Endothelial cell of umbilical vein (primary cell): ENCODE measurements around the gene CDHR4. TPM values are rescaled to one million over a fixed set of nuclear protein-coding genes. Genes with fewer than 3 reads are reported as not detected.
"Not testable (repeated sequence)": the region's sequence is repeated elsewhere in the genome, so short reads cannot be mapped to it uniquely, and the experiment has no call there.

Experiments
- BruUV-seq: library from RNA; stranded (reverse); fragments of 400-500 nt; replicated peaks from 2 replicates; lab custom pipeline; 2021; lab: Mats Ljungman, UMichigan
- CTCF ChIA-PET: fragments of 300-600, 350-600 bp; sonication (Branson Sonifier 250); formaldehyde crosslinking; loops from one replicate; lab custom pipeline; 2021; ENCODE audit warnings: antibody characterized with exemption, inconsistent platforms; lab: Charles Lee
- POLR2A ChIA-PET: fragments of 300-600, 350-600 bp; sonication (Branson Sonifier 250); formaldehyde crosslinking; loops from one replicate; lab custom pipeline; 2021; ENCODE audit warnings: antibody characterized with exemption, inconsistent platforms; lab: Charles Lee
- DNase-seq: peaks from one replicate; pipeline ENCODE4 v3.0.0-alpha.2; 2011; ENCODE audit warnings: low read depth, low spot score
- FAIRE-seq: peaks from 2 replicates; lab custom pipeline; 2011; peaks lifted over from hg19 to GRCh38; lab: Jason Lieb, UNC
- H2AFZ ChIP-seq: 2 replicates; pipeline ENCODE4 v1.6.0; 2012; ENCODE audit warnings: low read depth, low read length, control low read depth, inconsistent platforms
- H3K27ac ChIP-seq: 2 replicates; pipeline ENCODE4 v1.5.1; 2011; ENCODE audit warnings: low read depth, mild to moderate bottlenecking, control low read depth, low read length, moderate library complexity; ENCODE audit not compliant: insufficient read depth
- H3K27me3 ChIP-seq, 2 experiments: 2 replicates each; pipeline versions ENCODE4 v1.6.0 to v1.6.1; 2011; ENCODE audit warnings: low read length in 2 of 2, mixed read lengths in 1 of 2; ENCODE audit not compliant: control insufficient read depth in 2 of 2, insufficient read depth in 2 of 2
- H3K36me3 ChIP-seq, 2 experiments: 2 replicates in 1 of 2; 3 replicates in 1 of 2; pipeline ENCODE4 v1.5.1; 2011; ENCODE audit warnings: low read length in 2 of 2, mild to moderate bottlenecking in 1 of 2, moderate library complexity in 1 of 2; ENCODE audit not compliant: control insufficient read depth in 2 of 2, insufficient read depth in 2 of 2; ENCODE audit errors: extremely low read depth in 1 of 2
- H3K4me1 ChIP-seq: 3 replicates; pipeline ENCODE4 v1.5.1; 2011; ENCODE audit warnings: mild to moderate bottlenecking, low read length; ENCODE audit not compliant: control insufficient read depth, insufficient read depth; ENCODE audit errors: extremely low read depth
- H3K4me2 ChIP-seq: 2 replicates; pipeline ENCODE4 v1.6.1; 2011; ENCODE audit warnings: low read length, control low read depth, mixed read lengths; ENCODE audit not compliant: insufficient read depth
- H3K4me3 ChIP-seq, 3 experiments: fragments of 200-600 bp in 1 of 3; sonication (generic), shearing (Covaris generic) in 1 of 3; replicated peaks in 1 of 3; 2 replicates each; pipeline ENCODE4 v1.5.1; 2011 to 2016; ENCODE audit warnings: control low read depth in 3 of 3, low read length in 3 of 3, mild to moderate bottlenecking in 2 of 3, inconsistent platforms in 1 of 3, low read depth in 1 of 3, moderate library complexity in 1 of 3; ENCODE audit not compliant: insufficient read depth in 1 of 3
- H3K79me2 ChIP-seq: 2 replicates; pipeline ENCODE4 v1.6.0; 2012; ENCODE audit warnings: low read length, inconsistent platforms; ENCODE audit not compliant: control insufficient read depth, insufficient read depth
- H3K9ac ChIP-seq: replicated peaks from 2 replicates; pipeline ENCODE3; 2011; ENCODE audit warnings: low read length, control low read depth; ENCODE audit not compliant: insufficient read depth; ENCODE audit errors: extremely low read depth
- H3K9me1 ChIP-seq: replicated peaks from 3 replicates; pipeline ENCODE4 v1.6.0; 2011; ENCODE audit warnings: mild to moderate bottlenecking, low read length; ENCODE audit not compliant: control insufficient read depth, insufficient read depth; ENCODE audit errors: extremely low read depth
- H3K9me3 ChIP-seq: replicated peaks from 2 replicates; pipeline ENCODE4 v1.5.1; 2012; ENCODE audit warnings: low read length, inconsistent platforms; ENCODE audit not compliant: control insufficient read depth, insufficient read depth
- H4K20me1 ChIP-seq: replicated peaks from 2 replicates; pipeline ENCODE3; 2011; ENCODE audit warnings: mild to moderate bottlenecking, low read length; ENCODE audit not compliant: control insufficient read depth, insufficient read depth; ENCODE audit errors: extremely low read depth
- CTCF ChIP-seq, 2 donors: IDR thresholded peaks; 1 replicate in 1 of 2; 2 replicates in 1 of 2; pipeline ENCODE4 v1.5.1; 2011; ENCODE audit warnings: low read length in 2 of 2, mild to moderate bottlenecking in 2 of 2, moderate library complexity in 2 of 2, control low read depth in 1 of 2, inconsistent platforms in 1 of 2, low read depth in 1 of 2; ENCODE audit not compliant: insufficient read depth in 1 of 2; ENCODE audit errors: extremely low read depth in 1 of 2
- EZH2 ChIP-seq: IDR thresholded peaks from 2 replicates; pipeline ENCODE4 v1.6.1; 2012; ENCODE audit warnings: borderline replicate concordance, low read depth, mild to moderate bottlenecking, moderate library complexity, low read length, inconsistent platforms; ENCODE audit not compliant: severe bottlenecking
- FOS ChIP-seq: IDR thresholded peaks from 2 replicates; pipeline ENCODE4 v1.6.1; 2011; ENCODE audit warnings: mild to moderate bottlenecking, low read length, moderate library complexity, borderline replicate concordance; ENCODE audit not compliant: insufficient read depth
- GATA2 ChIP-seq: IDR thresholded peaks from 2 replicates; pipeline ENCODE4 v1.7.0; 2011; ENCODE audit warnings: low read depth, mild to moderate bottlenecking, moderate library complexity, mixed read lengths, low read length; ENCODE audit not compliant: insufficient read length, insufficient read depth
- JUN ChIP-seq: IDR thresholded peaks from 2 replicates; pipeline ENCODE4 v1.6.1; 2011; ENCODE audit warnings: borderline replicate concordance, low read depth; ENCODE audit not compliant: insufficient read length, insufficient read depth
- MAX ChIP-seq: IDR thresholded peaks from 2 replicates; pipeline ENCODE4 v1.6.1; 2011; ENCODE audit not compliant: insufficient read depth, insufficient read length
- MYC ChIP-seq: IDR thresholded peaks from one replicate; pipeline ENCODE4 v1.6.1; 2011; ENCODE audit warnings: mild to moderate bottlenecking, low read depth, low read length
- POLR2A ChIP-seq: IDR thresholded peaks from 2 replicates; pipeline ENCODE4 v1.6.1; 2012; ENCODE audit warnings: low read depth, mild to moderate bottlenecking, control low read depth, low read length
- POLR2AphosphoS5 ChIP-seq: IDR thresholded peaks from 2 replicates; pipeline ENCODE4 v1.6.1; 2012; ENCODE audit warnings: low read depth, mild to moderate bottlenecking, control low read depth, low read length, moderate library complexity; ENCODE audit not compliant: insufficient read depth
- dilution Hi-C: fragments of 300-500 bp; cut with MboI; formaldehyde crosslinking; loops from one replicate; pipeline ENCODE4 v1.15.0; 2019; ENCODE audit warnings: low sequenced_read_pairs; ENCODE audit not compliant: extremely low pct_ligation_motif_present
- intact Hi-C: fragments of 100-400 bp; cut with micrococcal nuclease; formaldehyde crosslinking; loops from one replicate; pipeline ENCODE4 v1.10.0; 2022
- polyA plus RNA-seq, 4 experiments: library from polyadenylated mRNA; depleted of rRNA in 3 of 4; stranded (reverse) in 3 of 4; unstranded in 1 of 4; fragments of >200 nt; gene quantifications; 2 replicates each; pipeline versions ENCODE4 v1.2.1 to v1.2.3, GENCODE V29; 2011 to 2012; ENCODE audit warnings: missing spikeins in 1 of 4
- total RNA-seq: library from RNA; stranded (reverse); gene quantifications from 2 replicates; pipeline ENCODE4 v1.2.3, GENCODE V29; 2021

CDHR4 gene
- total and polyA plus RNA-seq, 2 donors (not counting 3 experiments of a cell fraction or from before 2014, with no cell fraction given) = 0.19 TPM; not detected in 1

GRCh38 chr3:49750056-49750455 is 49.6 kb downstream of the CDHR4 start:
- H3K4me2 ChIP-seq = no peak overlapping the region
- DNase-seq (no peak), FAIRE-seq (no peak)
- H3K36me3 ChIP-seq = no peaks in the 10 kb centered on the region
- ChIA-PET CTCF (interaction anchor here (2.5 kb wide), 1 partner anchor 89 kb away, joined by 9 read pairs; no protein-coding TSS in a partner anchor), POLR2A (no interaction called here)
- H3K4me3 ChIP-seq = no peak overlapping the region
- no peak overlapping the region for H3K9ac ChIP-seq
- no TSS peak for BruUV-seq
- peaks cover 13% of the 10 kb centered on the region for H3K4me1 ChIP-seq
- H3K9me3 ChIP-seq = no peaks in the 10 kb centered on the region
- no peak for TF ChIP-seq JUN
- TF ChIP-seq MAX = no peak
- TF ChIP-seq CTCF (IDR thresholded peaks at IDR 0.05; ENCODE audit: extremely low read depth in 1 of 2, insufficient read depth in 1 of 2, low read depth in 1 of 2, low read length in 2 of 2) = no peak
- TF ChIP-seq MYC = no peak
- TF ChIP-seq GATA2 = no peak
- TF ChIP-seq POLR2A = no peak
- no peak for TF ChIP-seq EZH2
- no peak for TF ChIP-seq FOS
- TF ChIP-seq POLR2AphosphoS5 = no peak
- dilution Hi-C loops = no loop called here
- intact Hi-C loops = no loop called here
- peaks cover 41% of the 10 kb centered on the region for H3K79me2 ChIP-seq
- no peaks in the 10 kb centered on the region for H3K9me1 ChIP-seq
- no peak overlapping the region for H2AFZ ChIP-seq
- H3K27ac ChIP-seq = no peak overlapping the region
- H3K27me3 ChIP-seq = no peaks in the 10 kb centered on the region
- peaks cover 5% of the 10 kb centered on the region for H4K20me1 ChIP-seq

GRCh38 chr3:49748874-49749273 is 50.8 kb downstream of the CDHR4 start:
- H3K27me3 ChIP-seq, dilution Hi-C loops, H3K27ac ChIP-seq, H3K9me3 ChIP-seq, H2AFZ ChIP-seq, intact Hi-C loops, FAIRE-seq, DNase-seq, POLR2A ChIA-PET, H3K4me3 ChIP-seq, H3K9ac ChIP-seq, H3K9me1 ChIP-seq, H4K20me1 ChIP-seq, H3K36me3 ChIP-seq, H3K4me2 ChIP-seq, BruUV-seq: not testable (repeated sequence)
- peaks cover 13% of the 10 kb centered on the region for H3K4me1 ChIP-seq
- H3K79me2 ChIP-seq = peaks cover 37% of the 10 kb centered on the region
- CTCF ChIA-PET = interaction anchor here (0.8 to 2.5 kb wide), 6 partner anchors 8 to 209 kb away, joined by 3 to 9 read pairs (median 4); no protein-coding TSS in a partner anchor
